Hippocampal formation (tissue), 2 donors: ENCODE measurements around the gene CFAP298.
"Not testable (repeated sequence)": the region's sequence is repeated elsewhere in the genome, so short reads cannot be mapped to it uniquely, and the experiment has no call there.

Source experiments
- DNase-seq, 2 donors: peaks; one replicate each; lab custom pipeline; 2025; lab: John Stamatoyannopoulos, UW

The CFAP298 gene

DNA sequence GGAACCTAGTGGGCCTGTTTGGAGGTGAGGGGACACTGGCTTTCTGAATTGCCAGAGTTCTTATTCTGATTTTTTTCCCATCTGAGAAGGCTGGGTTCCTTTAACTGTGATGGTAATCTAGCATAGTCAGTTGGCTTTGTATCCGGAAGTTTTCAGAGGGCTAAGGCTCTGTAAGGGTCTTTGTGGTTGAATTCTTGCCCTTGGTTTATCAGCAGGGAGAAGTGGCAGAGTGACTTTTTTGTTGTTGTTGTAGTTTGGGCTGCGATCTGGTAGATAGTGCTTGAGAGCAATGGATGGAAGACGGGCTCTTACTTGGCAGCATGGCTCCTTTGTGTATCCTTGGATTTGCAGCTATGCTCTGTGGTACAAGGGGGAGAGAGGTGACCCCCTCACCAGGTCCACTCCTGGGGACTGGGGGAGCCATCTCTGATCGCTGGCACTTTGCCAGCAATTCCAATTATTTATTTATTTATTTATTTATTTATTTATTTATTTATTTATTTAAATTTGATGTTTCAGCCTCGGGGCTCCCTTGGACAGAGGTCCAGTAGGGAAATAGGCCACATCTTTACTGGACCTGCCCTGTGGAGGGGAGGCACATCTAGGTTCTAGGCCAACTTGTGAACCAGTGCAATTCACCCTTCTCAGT, 45.3 kb downstream of the CFAP298 start:
- no peak for DNase-seq

DNA sequence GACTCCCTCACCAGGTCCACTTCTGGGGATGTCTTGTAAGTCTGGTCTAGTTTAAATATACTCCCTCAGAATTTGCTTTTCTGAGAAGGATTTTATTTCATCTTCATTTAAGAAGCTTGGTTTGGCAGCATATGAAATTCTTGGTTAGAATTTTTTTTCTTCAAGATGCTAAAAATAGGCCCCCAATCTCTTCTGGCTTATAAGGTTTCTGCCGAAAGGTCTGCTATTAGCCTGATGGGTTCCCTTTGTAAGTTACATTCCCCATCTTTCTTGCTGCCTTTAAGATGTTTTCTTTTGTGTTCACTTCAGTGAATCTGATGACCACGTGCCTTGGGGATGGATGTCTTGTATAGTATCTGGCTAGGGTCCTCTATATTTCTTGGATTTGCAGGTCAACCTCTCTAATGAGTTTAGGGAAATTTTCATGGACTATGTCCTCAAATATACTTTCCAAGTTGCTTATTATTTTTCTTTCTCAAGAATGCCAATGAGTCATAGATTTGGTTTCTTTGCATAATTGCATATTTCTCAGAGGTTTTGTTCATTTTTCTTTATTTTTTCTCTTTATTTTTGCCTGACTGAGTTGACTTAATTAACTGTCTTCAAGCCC, 46.2 kb downstream of the CFAP298 start:
- DNase-seq = no peak

DNA sequence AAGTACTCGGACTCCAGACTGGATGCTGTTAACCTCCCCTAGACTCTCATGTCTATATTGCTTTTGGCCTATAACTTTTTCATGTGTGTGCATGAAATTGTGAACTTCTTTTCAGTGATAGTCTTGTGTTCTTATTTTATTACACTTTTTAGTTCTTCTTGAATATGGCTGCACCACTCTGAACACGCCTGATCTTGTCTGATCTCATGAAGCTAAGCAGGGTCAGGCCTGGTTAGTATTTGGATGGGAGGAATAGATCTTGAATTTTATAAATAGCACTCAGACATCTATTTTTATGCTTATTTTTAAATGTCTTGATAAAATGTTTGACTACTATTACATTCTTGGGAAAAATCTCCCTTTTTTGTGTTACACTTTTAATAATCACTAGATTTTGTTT, 49.3 kb downstream of the CFAP298 start:
- DNase-seq = no peak

DNA sequence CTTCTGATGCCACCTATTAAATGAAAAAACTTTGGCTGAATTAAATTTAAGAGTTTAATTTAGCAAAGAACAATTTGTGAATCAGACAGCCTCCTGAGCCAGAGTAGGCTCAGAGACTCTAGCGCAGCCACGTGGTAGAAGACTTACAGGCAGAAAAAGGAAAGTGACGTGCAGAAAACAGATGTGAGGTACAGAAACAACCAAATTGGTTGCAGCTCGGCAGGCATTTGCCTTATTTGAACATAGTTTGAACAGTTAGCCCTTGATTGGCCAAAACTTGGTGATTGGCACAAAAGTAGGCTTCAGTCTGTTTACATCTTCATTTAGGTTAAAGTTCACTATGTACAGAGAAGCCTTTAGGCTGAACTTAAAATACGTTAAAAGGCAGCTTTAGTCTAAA, 49.8 kb downstream of the CFAP298 start:
- peak; percentile 4 to 6 for DNase-seq

DNA sequence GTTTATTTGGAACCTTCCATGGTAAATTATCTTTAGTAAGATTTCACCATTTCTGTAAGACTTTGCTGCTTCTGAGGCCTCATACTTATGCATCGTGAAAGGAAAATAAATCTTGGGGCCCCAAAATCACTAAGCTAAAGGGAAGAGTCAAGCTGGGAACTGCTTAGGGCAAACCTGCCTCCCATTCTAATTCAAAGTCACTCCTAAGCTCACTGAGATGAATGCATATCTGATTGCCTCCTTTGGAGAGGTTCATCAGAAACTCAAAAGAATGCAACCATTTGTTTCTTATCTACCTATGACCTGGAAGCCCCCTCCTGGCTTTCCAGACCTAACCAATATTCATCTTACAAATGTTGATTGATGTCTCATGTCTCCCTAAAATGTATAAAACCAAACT, 50.7 kb downstream of the CFAP298 start:
- not testable (repeated sequence) for DNase-seq

DNA sequence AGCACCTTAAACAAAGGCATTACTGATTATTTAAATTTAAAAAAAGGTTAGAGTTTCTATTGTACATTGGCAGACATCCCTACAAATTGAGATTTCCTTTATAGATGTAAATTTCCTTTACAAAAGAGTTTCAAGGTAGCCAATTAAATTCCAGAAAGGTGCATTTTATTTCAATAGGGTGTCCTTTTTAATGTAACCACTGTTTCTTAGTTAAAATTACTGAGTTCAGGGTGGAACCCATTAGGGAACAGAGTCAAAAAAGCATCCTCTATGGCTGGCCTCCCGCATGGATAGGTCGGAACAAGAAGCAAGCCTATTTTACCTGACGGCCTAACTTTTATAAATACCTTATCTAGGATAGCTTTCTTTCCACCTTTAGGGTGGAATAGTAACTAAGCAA, 51.3 kb downstream of the CFAP298 start:
- DNase-seq = no peak

DNA sequence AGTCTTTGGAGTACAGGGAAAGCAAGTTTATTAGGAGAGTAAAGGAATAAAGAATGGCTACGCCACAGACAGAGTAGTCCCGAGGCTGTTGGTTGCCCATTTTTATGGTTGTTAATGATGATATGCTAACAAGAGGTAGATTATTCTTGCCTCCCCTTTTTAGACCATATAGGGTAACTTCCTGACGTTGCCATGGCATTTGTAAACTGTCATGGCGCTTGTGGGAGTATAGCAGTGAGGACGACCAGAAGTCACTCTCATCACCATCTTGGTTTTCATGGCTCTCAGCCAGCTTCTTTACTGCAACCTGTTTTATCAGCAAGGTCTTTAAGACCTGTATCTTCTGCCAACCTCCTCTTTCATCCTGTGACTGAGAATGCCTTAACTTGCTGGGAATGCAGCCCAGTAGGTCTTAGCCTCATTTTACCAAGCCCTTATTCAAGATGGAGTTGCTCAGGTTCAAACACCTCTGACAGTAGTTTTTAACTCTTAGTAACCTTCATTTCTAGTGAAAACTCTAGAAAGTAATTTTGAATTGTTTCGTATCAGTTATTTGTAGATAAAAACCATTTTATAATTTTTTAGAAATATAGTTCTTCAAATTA, 53.1 kb downstream of the CFAP298 start:
- DNase-seq = no peak

DNA sequence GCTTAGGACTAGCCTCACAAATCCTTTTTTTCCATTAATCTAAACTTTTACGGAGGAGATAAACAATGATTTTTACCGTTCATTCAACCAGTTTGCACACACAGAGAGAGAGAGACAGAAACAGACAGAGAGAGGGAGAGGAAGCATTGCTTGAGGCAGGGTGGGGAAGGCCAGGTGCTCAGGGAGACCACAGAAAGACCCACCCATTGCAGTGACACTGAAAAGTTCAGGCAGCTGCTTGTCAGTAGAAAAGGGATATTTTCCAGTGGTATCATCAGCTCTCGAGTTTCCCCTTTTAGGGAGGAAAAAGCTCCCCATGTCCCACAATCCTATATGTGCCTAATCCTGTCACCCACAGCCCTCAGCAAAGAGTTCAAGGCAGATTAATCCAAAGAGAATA, 54.1 kb downstream of the CFAP298 start:
- DNase-seq = no peak

DNA sequence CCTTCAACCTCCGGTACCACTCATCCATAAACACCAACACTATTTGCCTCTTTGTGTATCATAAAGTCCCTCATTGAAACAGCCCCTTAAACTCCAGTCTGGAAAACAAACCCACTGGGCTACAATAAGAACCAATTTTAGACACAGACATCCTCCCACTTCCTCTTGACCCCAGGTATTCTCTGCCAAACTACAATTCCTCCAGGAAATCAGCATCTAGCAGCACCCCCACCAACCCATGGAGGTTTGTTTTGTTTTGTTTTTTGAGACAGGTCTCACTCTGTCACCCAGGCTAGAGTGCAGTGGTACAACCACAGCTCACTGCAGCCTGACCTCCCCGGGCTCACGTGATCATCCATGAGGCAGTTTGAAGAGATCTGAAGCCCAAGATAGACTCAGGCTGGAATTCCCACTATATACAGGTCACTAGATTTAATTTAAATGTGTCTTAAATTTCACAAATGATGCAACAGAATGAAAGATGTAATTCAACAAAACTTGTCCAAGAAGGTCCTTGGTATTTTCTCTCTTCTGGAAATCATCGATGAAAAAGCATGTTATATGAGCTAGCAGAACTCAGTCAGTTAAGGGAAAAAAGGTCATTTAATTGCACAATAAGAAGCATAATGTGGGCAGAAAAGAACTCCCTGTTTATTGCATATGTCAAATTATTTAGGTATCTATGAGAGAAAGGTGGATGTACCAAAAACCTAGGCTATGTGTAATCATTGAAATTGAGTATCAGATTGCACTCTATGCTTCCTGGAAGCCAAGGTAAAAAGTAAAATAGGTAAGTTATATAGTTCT, 57.1 kb downstream of the CFAP298 start:
- DNase-seq = no peak

DNA sequence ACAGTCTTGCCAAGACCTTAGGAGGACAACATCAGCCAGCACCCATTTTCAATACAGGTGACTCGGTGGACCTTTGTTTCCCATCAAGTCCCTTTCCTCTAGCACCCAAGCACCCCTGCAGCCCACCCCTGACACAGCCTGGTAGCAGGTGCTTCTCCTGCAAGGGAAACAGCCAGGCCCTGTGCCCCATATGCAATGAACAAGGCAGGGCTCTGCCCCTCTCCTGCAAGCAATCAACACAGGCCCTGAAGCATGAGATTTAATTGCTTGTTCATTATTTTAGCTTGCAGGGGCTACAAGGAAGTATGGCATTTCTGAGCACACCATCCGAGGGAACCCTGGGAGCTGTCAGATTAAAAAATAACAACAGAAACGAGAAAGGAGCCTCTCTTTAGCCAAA, 62.3 kb downstream of the CFAP298 start:
- DNase-seq = no peak

DNA sequence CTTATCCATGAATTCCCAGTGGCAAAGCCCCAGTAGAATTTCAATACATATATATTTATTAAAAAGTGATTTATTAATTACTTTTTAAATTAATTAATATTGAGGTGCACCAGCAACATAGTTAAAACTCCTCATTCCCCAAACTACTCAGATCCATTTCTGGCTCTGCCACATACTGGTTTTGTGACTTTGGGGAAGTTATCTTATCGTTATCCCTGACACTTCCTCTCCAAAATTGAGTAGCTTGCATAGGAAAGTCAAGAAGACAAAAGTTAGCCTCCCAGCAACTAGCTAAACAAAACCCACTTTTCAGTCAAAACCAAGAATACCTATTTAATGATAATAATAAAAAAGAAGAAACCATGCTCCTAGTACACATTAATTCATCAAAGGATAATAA, 62.7 kb downstream of the CFAP298 start:
- no peak for DNase-seq
